Activated gamma-delta T cell (primary cell): ENCODE measurements around the gene OCA2.

Source experiments
- DNase-seq: peaks from one replicate; lab custom pipeline; 2025; lab: John Stamatoyannopoulos, UW

OCA2 gene

GRCh38 chr15:27939246-27939645, 159.9 kb downstream of the OCA2 start:
- no peak for DNase-seq

- no peak for DNase-seq
These were observed 161.3 kb downstream of the OCA2 start for GRCh38 chr15:27937851-27938250.

- DNase-seq: no peak
These were observed 163.0 kb downstream of the OCA2 start for GRCh38 chr15:27936164-27936563.

- no peak for DNase-seq
These were observed 163.8 kb downstream of the OCA2 start for GRCh38 chr15:27935328-27935727.

- DNase-seq: no peak
These were observed 164.3 kb downstream of the OCA2 start for GRCh38 chr15:27934782-27935181.

- DNase-seq: no peak
These were observed 165.6 kb downstream of the OCA2 start for GRCh38 chr15:27933562-27933961.

GRCh38 chr15:27932600-27932999, 166.5 kb downstream of the OCA2 start:
- no peak for DNase-seq

- no peak for DNase-seq
These were observed 170.7 kb downstream of the OCA2 start for GRCh38 chr15:27928386-27928785.

GRCh38 chr15:27912283-27912682, 186.8 kb downstream of the OCA2 start:
- no peak for DNase-seq

GRCh38 chr15:27906802-27907201, 192.3 kb downstream of the OCA2 start:
- DNase-seq: no peak

- DNase-seq: no peak
These were observed 195.7 kb downstream of the OCA2 start for GRCh38 chr15:27903405-27903804.

GRCh38 chr15:27902680-27903385, 196.3 kb downstream of the OCA2 start:
- no peak for DNase-seq

- no peak for DNase-seq
These were observed 199.4 kb downstream of the OCA2 start for GRCh38 chr15:27899583-27900285.

- no peak for DNase-seq
These were observed 201.6 kb downstream of the OCA2 start for GRCh38 chr15:27897481-27897880.

GRCh38 chr15:27894645-27895044, 204.5 kb downstream of the OCA2 start:
- no peak for DNase-seq

- DNase-seq: no peak
These were observed 209.9 kb downstream of the OCA2 start for GRCh38 chr15:27889258-27889657.

- no peak for DNase-seq
These were observed 213.9 kb downstream of the OCA2 start for GRCh38 chr15:27885201-27885600.

- DNase-seq: no peak
These were observed 214.4 kb downstream of the OCA2 start for GRCh38 chr15:27884726-27885125.

GRCh38 chr15:27878841-27879240, 220.3 kb downstream of the OCA2 start:
- DNase-seq: no peak

GRCh38 chr15:27873828-27874227, 225.3 kb downstream of the OCA2 start:
- no peak for DNase-seq

- no peak for DNase-seq
These were observed 226.1 kb downstream of the OCA2 start for GRCh38 chr15:27873039-27873438.

- DNase-seq: no peak
These were observed 226.8 kb downstream of the OCA2 start for GRCh38 chr15:27872355-27872754.

GRCh38 chr15:27871902-27872260, 227.2 kb downstream of the OCA2 start:
- no peak for DNase-seq
